Measurements from ENCODE around the gene RALGPS1. TPM values are rescaled to one million over a fixed set of nuclear protein-coding genes. Genes with fewer than 3 reads are reported as not detected.

Gene RALGPS1
- polyA plus RNA-seq, 1 of the 3 experiments (the other 2 are of a cell fraction) = 3.9 TPM

DNA sequence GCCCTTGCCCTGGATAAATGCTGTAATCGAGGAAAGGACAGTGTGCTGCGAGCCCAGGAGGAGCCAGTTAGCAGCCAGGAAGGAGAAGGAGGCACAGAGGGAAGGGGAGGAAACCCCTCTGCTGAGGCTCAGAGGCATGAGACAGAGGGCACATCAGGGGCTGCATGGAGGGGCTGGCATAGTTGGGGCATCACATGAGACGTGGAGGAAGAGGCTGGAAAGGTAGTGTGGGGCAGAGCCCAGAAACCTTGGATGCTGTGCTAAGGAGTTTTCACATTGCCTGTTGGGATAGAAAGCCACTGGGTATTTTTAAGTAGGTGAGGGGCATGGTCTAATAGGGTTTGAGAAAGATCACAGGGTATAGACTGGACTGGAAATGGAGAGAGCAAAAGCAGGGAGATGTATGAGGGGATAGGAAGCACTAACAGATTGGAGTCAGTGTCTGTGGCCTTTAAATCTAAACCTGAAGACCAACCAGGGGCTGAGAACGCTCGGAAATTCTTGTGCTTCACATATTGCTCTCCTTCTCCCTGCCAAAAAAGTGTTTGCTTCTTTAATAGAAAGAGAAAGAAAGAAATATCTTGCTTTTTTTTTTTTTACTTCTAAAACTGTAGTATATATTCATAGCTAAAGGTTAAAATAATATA is 240.9 kb downstream of the RALGPS1 start:
- H2AFZ ChIP-seq (ENCODE audit: low read depth) = no peak overlapping the region
- ChIA-PET POLR2A (no interaction called here), CTCF (interaction anchor here (1.3 kb wide), 1 partner anchor 10 kb away, joined by 3 read pairs; no protein-coding TSS in a partner anchor)
- H3K4me3 ChIP-seq (ENCODE audit: low read depth in 2 of 2, low read length in 1 of 2) = no peak overlapping the region
- no peaks in the 10 kb centered on the region for H3K36me3 ChIP-seq (replicated peaks in 1 of 2; ENCODE audit: control insufficient read depth in 1 of 2, insufficient read depth in 2 of 2, low read length in 1 of 2)
- no peaks in the 10 kb centered on the region for H3K27me3 ChIP-seq (ENCODE audit: insufficient read depth)
- no peaks in the 10 kb centered on the region for H3K79me2 ChIP-seq (ENCODE audit: insufficient read depth)
- no peak overlapping the region for H3K9ac ChIP-seq
- H3K9me2 ChIP-seq = no peaks in the 10 kb centered on the region
- DNase-seq = no peak
- no peaks in the 10 kb centered on the region for H3K9me3 ChIP-seq
- H3K4me2 ChIP-seq = no peak overlapping the region; the same call in 1 of the 2 replicates
- H3K4me1 ChIP-seq (ENCODE audit: control insufficient read depth in 1 of 2, insufficient read depth in 2 of 2, low read depth in 1 of 2, low read length in 1 of 2) = peaks cover 12 to 13% of the 10 kb centered on the region in 2 experiments; a peak in 3 of 4 replicates
- H3K27ac ChIP-seq (ENCODE audit: low read depth in 2 of 2, low read length in 1 of 2) = no peak overlapping the region
- H4K20me1 ChIP-seq (ENCODE audit: insufficient read depth) = no peaks in the 10 kb centered on the region
- H3F3A ChIP-seq (replicated peaks; ENCODE audit: insufficient read depth) = peaks cover 8% of the 10 kb centered on the region
- 94% methylated on average over 5 of the region's 5 CpGs for WGBS (ENCODE audit: low lambda C conversion rate)
- TF ChIP-seq TCF12 (IDR thresholded peaks at IDR 0.05) (no peak), RXRA (IDR thresholded peaks at IDR 0.05; ENCODE audit: borderline replicate concordance, low read depth) (no peak), GATA2 (CRISPR knock-in tag; IDR thresholded peaks at IDR 0.05) (no peak), MXI1 (IDR thresholded peaks at IDR 0.05; ENCODE audit: low read depth, low read length) (no peak), CHD2 (IDR thresholded peaks at IDR 0.05; ENCODE audit: low read length, partially characterized antibody) (no peak), FOXJ3 (CRISPR knock-in tag; IDR thresholded peaks at IDR 0.05) (no peak), USF2 (IDR thresholded peaks at IDR 0.05; ENCODE audit: borderline replicate concordance, low read depth, low read length) (no peak), NRF1 (IDR thresholded peaks at IDR 0.05; ENCODE audit: low read depth, low read length) (no peak), TAF1 (IDR thresholded peaks at IDR 0.05; ENCODE audit: borderline replicate concordance, low read depth, low read length) (no peak), FOXM1 (IDR thresholded peaks at IDR 0.05; ENCODE audit: low read depth) (no peak)

DNA sequence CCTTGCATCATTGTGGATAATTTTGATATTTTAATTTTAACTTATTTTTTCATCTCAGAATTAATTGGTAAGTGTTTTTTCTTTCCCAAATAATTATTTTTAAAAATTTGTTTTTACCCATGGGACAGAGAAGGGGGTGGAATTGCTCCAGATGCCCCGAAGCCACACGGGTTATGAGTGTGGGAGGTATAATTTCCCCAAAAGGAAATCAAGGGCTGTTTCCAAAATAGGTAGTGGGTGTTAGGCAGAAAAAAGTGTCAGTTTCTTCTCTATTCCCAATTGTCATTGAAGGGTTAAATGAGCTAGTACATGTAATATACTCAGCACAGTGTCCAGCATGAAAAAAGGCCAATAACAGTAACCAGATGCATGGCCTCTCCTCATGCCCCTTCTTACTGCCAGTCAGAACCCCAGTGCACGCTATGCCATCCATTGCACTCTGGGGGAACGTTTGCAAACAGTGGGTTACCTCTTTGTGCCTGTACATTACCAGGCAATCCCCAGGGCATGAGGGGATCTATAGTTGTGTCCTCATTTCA is 244.3 kb downstream of the RALGPS1 start:
- Histone ChIP-seq H3K9me2 (no peaks in the 10 kb centered on the region), H3K4me2 (0 out of 2 replicates have a peak overlapping the region, but pooled peaks have one; percentile 40), H3K27me3 (ENCODE audit: insufficient read depth) (no peaks in the 10 kb centered on the region), H3K4me3 (ENCODE audit: low read depth in 2 of 2, low read length in 1 of 2) (no peak overlapping the region), H4K20me1 (ENCODE audit: insufficient read depth) (no peaks in the 10 kb centered on the region), H3K27ac (ENCODE audit: low read depth in 2 of 2, low read length in 1 of 2) (peak overlapping the region; percentile 22 to 29; a peak in 1 of 4 replicates), H2AFZ (ENCODE audit: low read depth) (no peak overlapping the region), H3K79me2 (ENCODE audit: insufficient read depth) (no peaks in the 10 kb centered on the region), H3K9me3 (no peaks in the 10 kb centered on the region), H3F3A (replicated peaks; ENCODE audit: insufficient read depth) (peaks cover 11% of the 10 kb centered on the region), H3K36me3 (replicated peaks in 1 of 2; ENCODE audit: control insufficient read depth in 1 of 2, insufficient read depth in 2 of 2, low read length in 1 of 2) (no peaks in the 10 kb centered on the region), H3K9ac (no peak overlapping the region), H3K4me1 (ENCODE audit: control insufficient read depth in 1 of 2, insufficient read depth in 2 of 2, low read depth in 1 of 2, low read length in 1 of 2) (peaks cover 35 to 40% of the 10 kb centered on the region in 2 experiments; a peak in 3 of 4 replicates)
- WGBS (ENCODE audit: low lambda C conversion rate) = 83% methylated on average over 3 of the region's 4 CpGs
- ChIA-PET CTCF (interaction anchor here (0.9 to 1.5 kb wide), 2 partner anchors 36 to 211 kb away, joined by 3 to 4 read pairs; no protein-coding TSS in a partner anchor), POLR2A (no interaction called here)
- DNase-seq = no peak
- TF ChIP-seq, protein P1, sequence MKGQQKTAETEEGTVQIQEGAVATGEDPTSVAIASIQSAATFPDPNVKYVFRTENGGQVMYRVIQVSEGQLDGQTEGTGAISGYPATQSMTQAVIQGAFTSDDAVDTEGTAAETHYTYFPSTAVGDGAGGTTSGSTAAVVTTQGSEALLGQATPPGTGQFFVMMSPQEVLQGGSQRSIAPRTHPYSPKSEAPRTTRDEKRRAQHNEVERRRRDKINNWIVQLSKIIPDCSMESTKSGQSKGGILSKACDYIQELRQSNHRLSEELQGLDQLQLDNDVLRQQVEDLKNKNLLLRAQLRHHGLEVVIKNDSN (IDR thresholded peaks at IDR 0.05; ENCODE audit: borderline replicate concordance, low read depth) = no peak
- TF ChIP-seq FOSL2 (IDR thresholded peaks at IDR 0.05; ENCODE audit: borderline replicate concordance, low read depth) = no peak
- no peak for TF ChIP-seq REST (IDR thresholded peaks at IDR 0.05; ENCODE audit: low read depth, low read length)
- no peak for TF ChIP-seq MXI1 (IDR thresholded peaks at IDR 0.05; ENCODE audit: low read depth, low read length)
- no peak for TF ChIP-seq ELF1 (IDR thresholded peaks at IDR 0.05)
- TF ChIP-seq GATA2 (CRISPR knock-in tag; IDR thresholded peaks at IDR 0.05) = no peak
- no peak for TF ChIP-seq FOXJ3 (CRISPR knock-in tag; IDR thresholded peaks at IDR 0.05)
- TF ChIP-seq TAF1 (IDR thresholded peaks at IDR 0.05; ENCODE audit: borderline replicate concordance, low read depth, low read length) = no peak
- TF ChIP-seq MEF2A (IDR thresholded peaks at IDR 0.05; ENCODE audit: borderline replicate concordance, low read depth) = no peak
- no peak for TF ChIP-seq RFX5 (IDR thresholded peaks at IDR 0.05; ENCODE audit: low read length)
- no peak for TF ChIP-seq YY1 (IDR thresholded peaks at IDR 0.05; ENCODE audit: low read depth)
